Right ventricle myocardium inferior (tissue), 1 donor: ENCODE measurements around the gene TNNT3. TPM values are rescaled to one million over a fixed set of nuclear protein-coding genes. Genes with fewer than 3 reads are reported as not detected.

ENCODE experiments used
- ATAC-seq: fragments of 200-7000 bp; cut with Tn5 transposase; one replicate; pipeline ENCODE4 v1.9.1; 2020; ENCODE audit warnings: mild to moderate bottlenecking, moderate library complexity
- DNase-seq: peaks from one replicate; pipeline ENCODE4 v3.0.0; 2021; ENCODE audit errors: missing footprints
- intact Hi-C: fragments of 100-400 bp; cut with DNase I; formaldehyde crosslinking; loops from one replicate; pipeline ENCODE4 v1.11.0; 2022
- microRNA-seq: library from miRNA; unstranded; fragments of <30 nt; microRNA quantifications from one replicate; pipeline ENCODE4 v1.2.0, GENCODE V29; 2020
- total RNA-seq: library from RNA; stranded (reverse); fragmentation: NEBNext Ultra II Directional; extraction: Animal tissue kit (Norgen Biotek cat#: 25700); gene quantifications from one replicate; pipeline ENCODE4 v1.2.1, GENCODE V29; 2021
- donor health status: DM: no; HTN: yes; CAD: no; lungs with severe emphysema.

TNNT3 gene
- total RNA-seq, 1 donor from 2014 or later = 36.3 TPM

DNA sequence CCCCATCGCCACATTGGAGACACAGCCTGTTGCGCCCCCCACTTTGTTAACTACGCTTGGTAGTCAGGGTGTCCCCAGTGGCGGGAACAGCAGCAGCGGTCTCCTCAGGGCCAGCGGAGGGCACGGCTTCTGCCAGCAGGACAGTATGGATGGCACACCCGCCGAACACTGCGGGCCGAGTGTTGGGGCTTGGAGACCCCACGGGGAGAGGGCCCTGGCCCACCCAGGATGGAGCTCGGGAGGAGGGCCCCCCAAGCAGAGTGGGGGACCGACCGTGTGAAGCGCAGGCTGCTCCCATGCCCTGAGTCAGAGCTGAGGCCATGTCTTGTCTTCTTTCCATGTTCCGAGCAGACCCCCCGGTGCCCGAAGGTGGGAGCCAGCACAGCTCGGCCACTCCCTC, 45.5 kb downstream of the TNNT3 start:
- intact Hi-C loops = no loop called here
- no peak for ATAC-seq
- DNase-seq = peak; percentile 32

DNA sequence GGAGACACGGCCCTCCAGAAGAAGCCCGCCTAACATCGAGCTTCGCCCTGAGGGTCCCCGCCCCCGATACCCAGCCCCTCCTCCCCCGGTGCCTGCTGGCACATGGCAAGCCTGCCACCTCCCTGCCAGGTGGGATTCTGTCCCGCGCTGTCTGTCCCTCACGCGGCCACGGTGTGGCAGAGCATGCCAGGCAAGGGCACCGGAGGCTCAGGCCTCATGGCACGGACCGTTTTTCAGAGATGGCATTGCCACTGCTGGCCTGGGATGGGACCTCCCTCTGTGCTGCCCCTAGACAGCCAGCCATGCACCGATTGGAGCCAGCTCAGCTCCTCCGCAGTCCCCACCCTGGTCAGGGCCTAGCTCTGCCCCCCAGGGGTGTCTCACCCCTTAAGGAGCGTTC, 47.0 kb downstream of the TNNT3 start:
- intact Hi-C loops = no loop called here
- DNase-seq (no peak), ATAC-seq (no peak)

DNA sequence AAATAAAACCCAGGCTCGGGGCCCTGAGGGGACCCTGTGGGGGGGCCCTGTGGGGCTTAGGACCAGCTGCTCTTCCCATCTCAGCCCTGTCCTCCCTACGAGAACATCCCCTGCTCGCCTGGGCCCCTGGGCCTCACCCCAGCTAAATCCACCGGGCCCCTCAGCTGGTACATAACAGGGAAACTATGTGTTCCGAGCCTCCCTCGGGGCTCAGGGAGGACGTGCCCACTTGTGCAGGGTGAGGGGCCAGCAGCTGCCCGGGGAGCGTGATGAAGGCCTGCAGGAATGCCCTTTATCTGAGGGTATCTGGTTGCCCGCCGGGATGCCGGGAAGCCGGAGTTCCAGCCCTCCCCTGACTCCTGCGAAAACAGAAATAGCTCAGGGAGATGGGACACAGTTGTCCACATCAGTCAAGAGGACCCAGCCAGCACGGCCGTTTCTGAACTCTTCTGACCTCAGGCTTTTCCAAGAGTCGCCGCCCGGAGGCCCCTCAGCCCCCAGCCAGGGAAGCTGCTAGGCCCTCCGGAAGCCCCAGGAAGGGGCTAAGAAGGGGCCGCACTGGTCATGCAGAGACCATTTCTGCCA, 48.2 kb downstream of the TNNT3 start:
- ATAC-seq (peak; percentile 44), DNase-seq (no peak)
- intact Hi-C loops = no loop called here

DNA sequence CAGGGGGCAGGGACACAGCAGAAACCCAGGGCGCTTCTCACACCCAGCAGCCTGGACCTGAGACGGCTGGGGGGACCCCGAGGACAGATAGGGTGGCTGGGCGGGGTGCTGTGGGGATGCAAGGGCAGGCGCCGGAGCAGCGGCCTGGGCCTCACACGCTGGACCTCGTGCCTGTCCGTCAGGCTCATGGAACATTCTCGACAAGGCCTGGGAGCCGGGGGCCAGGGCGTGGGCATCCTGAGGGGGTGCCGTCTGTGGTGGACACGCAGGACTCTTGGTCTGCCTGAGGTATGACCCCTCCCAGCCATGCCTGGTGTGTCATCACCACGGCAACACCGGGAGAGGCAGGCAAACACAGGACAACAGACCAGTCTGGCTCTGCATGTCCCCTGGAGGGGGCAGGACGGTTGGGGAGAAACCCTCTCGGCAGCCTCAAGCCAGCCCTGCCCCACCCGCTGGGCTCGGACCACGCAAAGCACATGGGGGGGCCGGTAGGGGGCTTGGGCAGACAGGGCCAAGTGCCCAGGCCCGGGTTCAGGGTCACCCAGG, 49.0 kb downstream of the TNNT3 start:
- DNase-seq (no peak), ATAC-seq (peak; percentile 36)
- intact Hi-C loops = no loop called here

DNA sequence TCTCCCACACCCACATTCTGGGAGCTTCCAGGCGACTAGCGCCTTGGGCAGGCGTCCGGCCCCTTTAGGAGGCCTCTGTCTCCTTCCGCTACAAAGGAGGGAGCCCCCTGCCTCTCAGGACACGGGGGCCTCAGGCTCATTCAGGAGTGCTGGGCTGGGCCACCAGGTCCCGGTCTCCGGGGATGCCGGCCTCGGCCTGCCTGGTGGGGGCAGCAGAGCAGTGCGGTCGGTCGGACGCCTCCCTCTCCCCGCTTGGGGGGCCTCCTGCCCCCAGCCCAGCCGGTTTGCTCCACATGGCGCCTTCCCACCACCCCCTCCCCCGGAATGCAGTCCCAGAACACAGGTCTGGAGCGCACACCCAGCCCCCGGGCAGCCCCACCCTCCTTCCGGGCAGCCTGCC, 49.5 kb downstream of the TNNT3 start:
- DNase-seq (no peak), ATAC-seq (peak; percentile 59)
- intact Hi-C loops = no loop called here

DNA sequence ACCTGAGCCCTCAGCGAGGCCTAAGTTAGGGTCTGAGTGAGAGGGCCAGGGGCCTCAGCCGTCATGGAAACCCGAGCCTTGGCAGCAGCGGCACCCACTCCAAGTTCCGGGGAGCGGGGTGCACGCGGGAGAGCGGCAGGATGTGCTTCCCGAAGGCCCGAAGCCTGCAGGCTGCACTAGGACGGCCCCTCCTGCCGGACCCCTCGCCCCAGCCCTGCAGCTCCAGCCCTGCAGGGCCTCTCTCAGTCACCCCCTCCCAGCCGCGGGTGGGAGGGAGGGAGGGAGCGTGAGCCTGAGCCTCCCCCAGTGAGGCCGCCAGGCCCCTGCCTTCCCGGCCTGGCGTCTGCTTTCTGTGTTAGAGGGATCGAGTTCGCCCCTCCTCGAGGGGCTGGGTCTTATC, 50.3 kb downstream of the TNNT3 start:
- DNase-seq = no peak
- ATAC-seq = no peak
- intact Hi-C loops = no loop called here

DNA sequence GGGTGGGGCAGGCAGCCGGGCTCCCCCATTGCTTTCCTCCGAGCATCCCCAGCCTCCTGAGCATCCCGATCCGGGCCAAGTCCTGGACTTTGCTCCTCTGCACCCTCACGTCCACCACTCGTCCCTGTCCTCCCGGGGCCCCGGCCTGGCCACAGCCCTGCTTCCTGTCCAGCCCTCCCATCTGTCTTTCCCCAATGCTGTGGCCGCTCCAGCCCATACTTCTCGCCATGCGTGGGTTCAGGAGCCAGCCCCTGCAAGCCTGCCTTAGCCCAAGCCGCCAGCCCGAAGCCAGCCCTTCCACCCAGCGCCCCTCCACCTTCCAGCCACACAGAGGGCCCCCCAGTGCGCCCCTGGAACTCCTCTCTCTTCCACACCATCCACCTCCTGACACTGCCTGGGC, 51.5 kb downstream of the TNNT3 start:
- no peak for ATAC-seq
- intact Hi-C loops = no loop called here

DNA sequence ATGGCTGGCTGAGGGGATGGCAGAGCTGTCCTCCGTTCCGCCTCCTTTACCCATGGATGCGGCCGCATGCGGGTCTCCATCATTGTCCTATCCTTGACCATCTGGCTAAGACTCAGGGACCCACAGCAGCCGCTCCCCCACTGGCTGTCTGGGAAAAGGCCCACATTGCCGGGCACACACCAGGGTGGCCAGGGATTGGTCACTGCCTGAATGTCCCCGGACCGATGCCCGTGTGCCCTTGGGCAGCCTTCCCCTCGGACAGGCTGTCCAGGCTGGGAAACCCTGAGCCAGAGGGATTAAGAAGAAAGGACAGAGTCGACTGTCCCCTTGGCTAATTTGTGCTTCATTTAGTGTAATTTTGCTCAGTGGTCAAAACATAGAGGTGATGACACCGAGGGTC, 55.7 kb downstream of the TNNT3 start:
- ATAC-seq (no peak), DNase-seq (no peak)
- intact Hi-C loops = no loop called here

More for the DNA sequence above, 51.5 kb downstream of the TNNT3 start:
- peak; percentile 16 for DNase-seq

DNA sequence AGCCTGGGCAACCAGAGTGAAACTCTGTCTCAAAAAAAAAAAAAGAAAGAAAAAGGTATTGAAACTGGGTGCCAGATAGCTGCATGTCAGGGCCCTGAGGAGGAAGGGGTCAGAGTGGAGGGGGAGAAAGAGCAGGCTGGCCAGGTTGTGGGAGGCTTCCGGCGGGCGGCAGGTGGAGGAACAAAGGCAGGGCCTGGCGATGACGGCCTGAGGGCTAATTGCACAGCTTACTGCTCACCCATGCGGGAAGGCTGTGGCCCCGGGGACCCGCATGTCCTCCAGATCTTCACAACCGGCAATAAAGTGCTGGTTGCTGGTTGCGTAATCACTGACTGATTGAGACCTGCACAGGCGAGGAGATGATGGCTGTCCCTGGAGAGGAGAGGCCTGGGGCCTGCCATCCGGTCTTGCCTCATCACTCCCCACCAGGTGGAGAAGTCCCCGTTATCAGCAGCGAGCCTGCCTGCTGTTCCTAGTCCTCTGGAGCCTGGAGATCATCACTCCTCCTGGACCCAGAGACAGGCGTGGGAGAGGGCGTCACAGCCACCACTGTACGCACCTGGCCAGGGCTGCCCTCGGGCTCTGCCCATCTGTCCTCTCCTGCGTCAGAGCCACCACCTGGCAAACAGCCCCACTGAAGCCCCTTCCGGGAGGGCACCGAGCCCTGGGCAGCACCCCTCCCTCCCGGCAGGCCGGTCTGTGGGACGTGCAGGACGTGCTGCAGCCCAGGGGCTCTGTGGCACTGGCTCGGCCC, 59.4 kb downstream of the TNNT3 start:
- ATAC-seq = peak; percentile 57

DNA sequence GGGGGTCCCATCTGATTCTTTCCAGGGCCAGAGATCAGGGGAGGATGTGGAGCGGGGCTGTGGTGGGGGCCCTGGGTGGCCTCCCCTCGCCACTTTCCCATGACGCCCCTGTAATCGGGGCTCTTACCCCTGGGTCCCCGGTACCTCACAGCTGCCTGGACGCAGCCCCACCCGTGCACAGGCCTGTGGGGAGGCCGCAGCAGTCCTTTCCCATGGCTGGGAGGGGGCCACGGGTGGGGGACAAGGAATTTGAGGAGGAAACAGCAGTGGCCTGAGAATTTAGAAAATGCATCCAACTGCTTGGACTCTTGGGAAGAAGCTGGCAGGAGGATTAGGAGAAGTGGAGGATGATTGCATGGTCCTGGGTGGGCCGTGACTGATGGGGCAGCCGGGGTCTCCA, 60.1 kb downstream of the TNNT3 start:
- ATAC-seq = no peak
- DNase-seq = no peak
- intact Hi-C loops = no loop called here

More for the DNA sequence above, 59.4 kb downstream of the TNNT3 start:
- no peak for DNase-seq
- intact Hi-C loops = no loop called here

DNA sequence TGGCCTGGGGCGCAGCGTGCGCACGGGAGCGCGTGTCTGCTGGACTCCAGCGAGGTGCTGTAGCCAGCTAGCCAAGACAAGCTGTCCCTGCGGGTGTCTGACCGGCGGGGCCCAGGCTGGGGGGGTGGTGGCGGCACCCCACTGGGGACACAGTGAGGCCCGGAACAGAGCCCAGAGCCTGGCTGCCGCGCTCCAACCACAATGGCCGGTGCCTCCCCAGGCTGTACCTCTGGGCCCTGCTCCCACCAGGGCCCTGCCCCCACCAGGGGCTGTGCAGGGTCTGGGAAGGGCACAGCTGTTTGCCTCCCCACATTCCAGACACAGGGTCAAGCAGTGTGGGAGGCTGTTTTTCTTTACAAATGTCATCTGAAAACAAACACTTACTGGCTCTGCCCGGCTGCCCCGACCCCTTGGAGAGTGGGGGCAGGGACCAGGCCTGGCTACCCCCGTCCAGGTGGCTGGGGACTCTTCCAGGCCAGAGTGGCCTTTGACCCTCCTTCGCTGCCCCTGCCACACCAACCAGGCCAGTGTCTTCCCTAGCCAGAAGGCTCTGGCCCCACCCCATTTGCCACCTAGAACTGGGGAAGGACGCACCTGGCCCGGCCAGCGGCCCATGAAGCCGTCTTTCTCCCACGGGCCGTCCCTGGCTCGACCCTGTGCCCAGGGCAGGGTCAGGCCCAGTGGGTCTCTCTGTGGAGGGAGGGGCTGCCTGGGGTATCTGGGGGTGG, 63.5 kb downstream of the TNNT3 start:
- no peak for ATAC-seq
- intact Hi-C loops = no loop called here

DNA sequence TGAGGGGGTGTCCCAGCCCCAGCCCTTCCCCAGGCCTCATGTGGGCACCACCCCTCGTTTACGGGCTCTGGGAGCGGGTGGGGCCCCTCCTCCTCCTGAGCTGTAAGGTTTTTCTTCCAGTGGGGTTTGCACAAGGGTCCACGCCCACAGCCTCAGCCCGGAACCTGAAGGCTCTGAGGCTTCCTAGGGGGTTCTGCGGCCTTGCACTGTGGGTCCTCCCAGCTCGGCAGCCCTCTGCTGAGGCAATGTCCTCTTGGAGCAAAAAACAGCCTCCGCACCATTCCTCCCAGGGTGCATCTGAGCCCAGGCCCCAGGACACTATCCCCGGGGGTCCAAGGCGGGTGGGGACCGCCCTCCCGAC, 64.1 kb downstream of the TNNT3 start:
- ATAC-seq = no peak
- intact Hi-C loops = no loop called here

More for the DNA sequence above, 63.5 kb downstream of the TNNT3 start:
- no peak for DNase-seq

DNA sequence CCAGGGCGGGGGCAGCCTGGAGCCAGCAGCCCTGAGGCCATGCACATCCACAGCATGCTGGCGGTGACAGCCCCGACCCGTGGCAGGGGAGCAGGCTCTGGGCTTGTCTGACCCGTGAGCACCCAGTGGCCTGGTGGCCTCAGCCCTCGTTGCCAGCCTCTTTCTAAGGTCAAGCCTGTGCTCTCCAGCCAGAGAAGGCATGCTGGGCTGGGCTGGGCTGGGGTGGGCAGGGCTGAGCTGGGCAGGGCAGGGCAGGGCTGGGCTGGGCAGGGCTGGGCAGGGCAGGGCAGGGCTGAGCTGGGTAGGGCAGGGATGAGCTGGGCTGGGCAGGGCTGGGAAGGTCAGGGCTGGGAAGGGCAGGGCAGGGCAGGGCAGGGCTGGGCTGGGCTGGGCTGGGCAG, 67.5 kb downstream of the TNNT3 start:
- intact Hi-C loops = no loop called here
- ATAC-seq = no peak
- DNase-seq = no peak

More for the DNA sequence above, 64.1 kb downstream of the TNNT3 start:
- DNase-seq = no peak

DNA sequence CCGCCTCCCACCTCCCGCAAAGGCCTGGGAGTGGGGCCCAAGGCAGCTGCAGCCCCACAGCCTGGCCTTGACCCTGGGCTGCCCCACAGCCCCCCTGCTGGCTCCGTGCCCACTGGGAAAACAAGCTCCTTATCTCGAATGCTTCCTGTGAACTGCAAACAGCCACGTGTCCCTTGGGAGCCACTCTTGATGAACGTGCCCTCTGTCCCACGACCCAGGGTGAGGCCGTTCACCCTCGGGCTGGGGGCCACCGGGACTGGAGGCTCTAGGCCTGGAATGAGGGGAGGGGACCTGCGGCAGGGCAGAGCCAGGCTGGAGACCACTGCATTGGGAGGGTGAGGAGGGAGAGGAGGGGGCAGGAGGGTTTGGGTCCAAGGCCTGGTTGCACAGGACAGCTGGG, 68.7 kb downstream of the TNNT3 start:
- intact Hi-C loops = no loop called here
- DNase-seq = no peak
- ATAC-seq = no peak

Small RNA genes within 50 kb of the gene (microRNA-seq; reads per million reads assigned to microRNA genes)
- gene MIR7847 = not detected

Other genes with a start within 250 kb of the TNNT3 start
- not detected for gene KRTAP5-6, start 222.5 kb upstream of the TNNT3 start, total RNA-seq
- gene IFITM10, start 169.1 kb upstream of the TNNT3 start, total RNA-seq = 0.92 TPM
- gene CTSD, start 155.8 kb upstream of the TNNT3 start, total RNA-seq = 957 TPM
- gene SYT8, start 84.7 kb upstream of the TNNT3 start, total RNA-seq = not detected
- 0.35 TPM for gene TNNI2, start 80.7 kb upstream of the TNNT3 start, total RNA-seq
- 22.5 TPM for gene LSP1, start 66.6 kb upstream of the TNNT3 start, total RNA-seq
- gene PRR33, start 27.8 kb upstream of the TNNT3 start, total RNA-seq = 5.0 TPM
- gene MRPL23, start 27.6 kb downstream of the TNNT3 start, total RNA-seq = 107 TPM
- gene H19, start 78.1 kb downstream of the TNNT3 start, total RNA-seq = 611 TPM
- gene IGF2, start 219.7 kb downstream of the TNNT3 start, total RNA-seq = 80.9 TPM
- gene INS, start 241.5 kb downstream of the TNNT3 start, total RNA-seq = not detected